ENCODE data around the gene ENPP6.
"Not testable (repeated sequence)": the region's sequence is repeated elsewhere in the genome, so short reads cannot be mapped to it uniquely, and the experiment has no call there.

ENPP6 gene

DNA sequence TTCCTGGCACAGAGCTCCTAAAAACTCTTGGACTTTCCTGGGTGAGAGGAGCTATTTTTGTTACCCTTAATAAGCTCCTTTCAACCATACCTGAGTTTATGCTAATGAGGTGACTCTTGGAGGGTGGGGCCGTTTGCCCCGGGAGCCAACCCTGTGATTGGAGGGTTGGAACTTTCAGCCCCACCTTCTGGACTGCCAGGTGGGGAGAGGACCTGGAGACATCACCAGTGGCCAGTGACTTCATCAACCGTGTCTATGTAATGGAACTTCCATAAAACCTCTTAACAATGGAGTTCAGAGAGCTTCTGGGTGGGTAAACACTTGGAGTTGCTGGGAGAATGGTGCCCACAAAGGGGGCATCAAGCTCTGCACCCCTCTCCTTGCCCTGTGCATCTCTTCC, 17.9 kb upstream of the ENPP6 start:
- DNase-seq (ENCODE audit: low read depth): no peak

DNA sequence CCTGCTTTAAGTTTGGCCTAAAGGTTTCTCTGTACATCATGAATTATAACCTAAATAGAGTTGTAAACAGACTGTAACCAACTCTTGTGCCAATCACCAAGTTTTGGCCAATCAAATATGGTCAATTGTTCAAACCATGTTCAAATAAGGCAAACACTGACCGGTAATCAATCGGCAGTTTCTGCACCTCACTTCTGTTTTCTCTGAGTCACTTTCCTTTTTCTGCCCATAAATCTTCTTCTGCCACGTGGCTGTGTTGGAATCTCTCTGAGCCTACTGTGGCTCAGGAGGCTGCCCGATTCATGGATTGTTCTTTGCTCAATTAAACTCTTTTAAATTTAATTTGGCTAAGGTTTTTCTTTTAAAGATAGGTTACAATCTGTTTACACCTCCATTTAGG, 16.5 kb upstream of the ENPP6 start:
- DNase-seq (ENCODE audit: low read depth): no peak

DNA sequence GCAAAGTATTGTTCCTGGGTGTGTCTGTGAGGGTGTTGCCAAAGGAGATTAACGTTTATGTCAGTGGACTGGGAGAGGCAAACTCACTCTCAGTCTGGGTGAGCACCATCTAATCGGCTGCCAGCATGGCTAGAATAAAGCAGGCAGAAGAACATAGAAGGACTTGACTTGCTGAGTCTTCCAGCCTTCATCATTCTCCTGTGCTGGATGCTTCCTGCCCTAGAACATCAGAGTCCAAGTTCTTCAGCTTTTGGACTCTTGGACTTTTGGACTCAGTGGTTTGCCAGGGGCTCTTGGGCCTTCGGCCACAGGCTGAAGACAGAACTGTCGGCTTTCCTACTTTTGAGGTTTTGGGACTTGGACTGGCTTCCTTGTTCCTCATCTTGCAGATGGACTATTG, 15.3 kb upstream of the ENPP6 start:
- DNase-seq (ENCODE audit: low read depth): no peak

DNA sequence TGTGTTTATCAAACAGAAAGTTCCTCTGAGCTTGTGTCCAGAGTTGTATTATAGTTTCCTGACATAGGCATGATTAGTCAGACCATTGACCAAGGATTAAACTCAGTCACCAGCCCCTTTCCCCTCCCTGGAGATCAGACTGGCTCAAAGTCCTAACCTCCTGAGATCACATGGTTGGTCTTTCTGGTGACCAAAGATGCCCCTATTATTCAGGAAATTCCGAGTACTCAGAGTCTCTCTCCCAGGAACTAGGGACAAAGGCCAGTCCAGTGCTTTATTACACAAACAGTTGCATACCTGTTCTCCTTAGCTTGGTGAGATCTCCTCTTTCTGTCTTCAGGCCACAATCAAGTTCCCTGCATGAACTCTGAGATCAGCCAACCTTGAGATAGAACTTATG, 14.5 kb upstream of the ENPP6 start:
- DNase-seq (ENCODE audit: low read depth): no peak

DNA sequence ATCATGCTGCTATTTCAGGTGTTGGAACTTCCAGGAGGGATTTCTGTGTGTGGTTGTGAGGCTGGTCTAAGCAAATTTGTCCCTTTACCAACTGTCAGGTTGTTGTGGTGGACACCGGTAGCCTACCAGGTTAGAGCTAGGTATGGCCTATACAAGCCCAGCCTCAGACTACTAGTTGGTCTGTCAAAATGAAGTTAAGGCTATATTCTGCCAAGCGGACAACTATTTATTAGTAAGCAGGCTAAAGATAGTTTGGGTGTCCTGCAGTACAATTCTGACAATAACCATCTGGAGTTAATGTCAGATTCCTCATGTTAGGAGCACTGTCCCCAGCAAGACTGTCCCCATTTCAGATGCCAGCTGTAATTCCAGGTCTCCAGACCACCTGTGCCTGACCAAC, 13.9 kb upstream of the ENPP6 start:
- DNase-seq (ENCODE audit: low read depth): no peak

DNA sequence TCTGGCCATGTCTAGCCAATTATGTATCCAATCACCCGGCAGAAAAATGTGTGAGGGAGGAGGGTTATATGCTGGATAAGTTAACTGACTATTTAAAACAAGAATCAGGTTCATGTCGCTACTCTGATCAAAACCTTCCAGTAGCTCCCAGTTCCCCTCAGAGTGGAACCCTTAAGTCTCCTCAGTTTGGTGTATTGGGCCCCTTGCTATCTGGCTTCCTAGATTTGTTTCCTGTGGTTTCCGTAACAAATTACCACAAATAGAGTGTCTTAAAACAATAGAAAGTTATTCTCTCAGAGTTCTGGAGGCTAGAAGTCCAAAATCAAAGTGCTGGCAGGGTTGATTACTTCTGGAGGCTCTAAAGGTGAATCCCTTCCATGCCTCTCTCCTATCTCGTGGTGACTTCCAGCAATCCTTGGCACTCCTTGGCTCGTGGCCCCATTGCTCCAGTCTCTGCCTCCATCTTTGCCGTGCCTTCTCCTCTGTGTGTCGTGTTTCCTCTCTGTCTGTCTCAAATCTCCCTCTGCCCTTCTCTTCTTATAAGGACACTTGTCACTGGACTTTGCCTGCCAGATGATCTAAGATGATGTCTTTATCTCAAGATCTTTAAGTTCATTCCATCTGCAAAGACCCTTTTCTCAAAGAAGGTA, 10.5 kb upstream of the ENPP6 start:
- DNase-seq (ENCODE audit: low read depth): no peak

DNA sequence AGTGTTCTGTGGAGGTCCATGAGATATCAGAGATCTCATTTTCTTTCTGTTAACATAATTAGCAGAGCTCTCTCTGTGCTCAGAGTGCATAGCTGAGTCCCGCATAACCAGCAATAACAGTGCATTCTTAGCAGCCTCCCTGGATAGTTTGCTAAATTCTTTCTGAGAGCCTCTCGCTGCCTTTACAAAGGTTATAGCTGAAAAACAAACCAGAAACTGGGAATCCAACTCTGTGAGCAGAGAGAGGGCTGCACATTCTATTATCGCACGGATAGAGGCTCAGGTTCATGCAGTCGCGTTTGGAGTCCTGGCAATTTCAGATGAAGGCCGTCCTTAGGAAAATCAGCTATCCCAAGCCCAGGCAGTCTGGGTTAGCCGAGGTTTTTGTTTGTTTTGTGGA, 1.2 kb downstream of the ENPP6 start:
- DNase-seq (ENCODE audit: low read depth): no peak

DNA sequence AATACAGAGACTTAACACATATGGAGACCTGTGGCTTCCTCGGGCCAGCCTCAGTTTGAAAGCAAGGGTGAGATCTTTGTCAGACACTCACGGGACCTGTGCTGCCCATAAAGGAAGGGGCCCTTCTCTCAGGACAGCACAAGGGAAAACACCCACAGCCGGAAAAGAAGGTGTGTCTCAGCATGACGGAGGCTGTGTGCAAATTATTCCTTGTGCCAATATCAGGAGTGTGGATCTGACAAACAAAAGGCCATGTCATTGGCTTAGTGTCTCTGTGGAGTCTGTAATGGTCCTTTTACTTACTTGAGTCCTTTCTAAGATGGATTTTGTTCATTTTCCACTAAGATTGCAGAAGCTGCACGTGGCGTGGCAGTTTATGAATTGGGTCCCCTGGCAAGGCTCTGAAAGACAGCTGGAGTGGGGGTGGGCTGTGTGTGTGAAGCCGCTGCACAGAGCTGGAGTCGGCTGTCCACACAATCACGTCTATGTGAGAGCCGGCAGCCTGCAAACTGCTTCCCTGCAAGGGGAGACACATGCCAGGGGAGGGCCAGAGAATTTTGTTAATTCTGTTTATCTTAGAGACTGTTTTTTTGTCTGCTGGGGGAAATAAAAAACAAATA, 1.9 kb downstream of the ENPP6 start:
- DNase-seq (ENCODE audit: low read depth): no peak

DNA sequence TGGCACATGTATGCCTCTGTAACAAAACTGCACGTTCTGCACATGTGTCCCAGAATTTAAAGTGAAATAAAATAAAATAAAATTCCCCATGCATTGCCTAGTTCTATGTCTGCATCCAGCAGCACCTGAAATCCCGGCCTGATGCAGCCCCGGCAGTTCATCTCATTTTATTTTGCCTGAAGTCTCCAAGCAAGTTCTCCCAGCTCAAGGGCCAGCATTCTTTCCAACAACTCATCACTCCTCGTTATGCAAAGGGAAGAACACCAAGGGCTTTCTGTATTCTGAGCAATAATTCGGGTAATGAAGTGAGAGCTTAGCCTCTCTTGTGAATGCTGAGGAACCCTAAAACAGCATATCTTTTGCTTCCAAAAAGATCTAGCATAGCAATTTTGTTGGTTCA, 2.7 kb downstream of the ENPP6 start:
- DNase-seq (ENCODE audit: low read depth): no peak

DNA sequence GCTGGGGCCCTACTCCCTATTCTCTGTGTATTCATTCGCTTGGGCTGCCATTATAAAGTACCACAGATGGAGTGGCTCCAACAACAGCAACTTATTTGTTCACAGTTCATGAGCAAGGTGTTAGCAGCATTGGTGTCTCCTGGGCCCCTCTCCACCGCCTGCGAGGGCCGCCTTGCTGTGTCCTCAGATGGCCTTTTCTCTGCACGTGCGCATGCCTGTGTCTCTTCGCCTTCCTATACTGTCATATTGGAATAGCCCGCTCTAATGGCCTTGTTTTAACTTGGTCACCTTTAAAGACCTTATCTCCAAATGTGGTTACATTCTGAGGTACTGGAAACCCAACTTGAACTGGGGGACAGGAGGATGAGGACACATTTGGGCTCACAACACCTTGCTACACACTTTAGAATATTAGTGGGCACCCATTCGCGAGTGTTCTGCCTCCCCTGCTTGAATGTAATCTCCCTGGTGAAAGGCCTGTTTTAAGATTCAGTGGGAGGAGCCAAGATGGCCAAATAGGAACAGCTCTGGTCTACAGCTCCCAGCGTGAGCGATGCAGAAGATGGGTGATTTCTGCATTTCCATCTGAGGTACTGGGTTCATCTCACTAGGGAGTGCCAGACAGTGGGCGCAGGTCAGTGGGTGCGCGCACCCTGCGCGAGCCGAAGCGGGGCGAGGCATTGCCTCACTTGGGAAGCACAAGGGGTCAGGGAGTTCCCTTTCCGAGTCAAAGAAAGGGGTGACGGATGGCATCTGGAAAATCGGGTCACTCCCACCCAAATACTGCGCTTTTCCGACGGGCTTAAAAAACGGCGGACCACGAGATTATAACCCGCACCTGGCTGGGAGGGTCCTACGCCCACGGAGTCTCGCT, 9.7 kb downstream of the ENPP6 start:
- DNase-seq (ENCODE audit: low read depth): not testable (repeated sequence)

DNA sequence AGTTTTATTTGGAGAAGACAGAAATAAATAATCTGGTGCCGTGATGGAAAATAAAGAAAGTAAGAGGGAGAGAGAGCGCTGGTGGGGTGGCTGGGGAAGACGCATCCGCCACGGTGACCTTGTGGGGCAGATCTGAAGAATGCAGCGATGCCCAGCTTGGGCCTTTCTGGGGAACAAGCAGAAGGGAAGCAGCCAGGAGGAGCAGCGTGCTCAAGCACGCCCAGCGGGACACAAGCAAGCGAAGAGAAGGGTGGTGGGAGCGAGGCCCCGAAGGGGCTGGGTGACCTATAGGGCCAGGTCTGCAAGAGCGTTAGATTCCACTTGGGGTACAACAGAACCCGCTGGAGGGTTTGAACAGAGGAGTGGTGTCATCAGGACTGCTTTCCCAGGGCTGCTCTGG, 12.4 kb downstream of the ENPP6 start:
- no peak for DNase-seq (ENCODE audit: low read depth)

DNA sequence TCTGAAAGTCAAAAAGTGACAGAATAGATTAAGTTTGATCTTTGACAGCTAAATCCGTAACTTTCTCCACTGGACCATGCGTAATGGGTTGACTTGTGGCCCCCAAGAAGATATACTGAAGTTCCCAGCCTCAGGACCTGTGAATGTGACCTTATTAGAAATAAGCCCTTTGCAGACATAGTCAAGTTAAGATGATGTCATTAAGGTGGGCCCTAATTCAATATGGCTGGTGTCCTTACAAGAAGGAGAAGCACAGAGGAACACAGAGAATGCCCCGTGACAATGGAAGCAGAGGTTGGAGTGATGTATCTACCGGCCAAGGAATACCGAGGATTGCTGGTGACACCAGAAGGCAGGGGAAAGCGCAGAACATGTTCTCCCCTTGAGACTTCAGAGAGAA, 14.4 kb downstream of the ENPP6 start:
- no peak for DNase-seq (ENCODE audit: low read depth)

DNA sequence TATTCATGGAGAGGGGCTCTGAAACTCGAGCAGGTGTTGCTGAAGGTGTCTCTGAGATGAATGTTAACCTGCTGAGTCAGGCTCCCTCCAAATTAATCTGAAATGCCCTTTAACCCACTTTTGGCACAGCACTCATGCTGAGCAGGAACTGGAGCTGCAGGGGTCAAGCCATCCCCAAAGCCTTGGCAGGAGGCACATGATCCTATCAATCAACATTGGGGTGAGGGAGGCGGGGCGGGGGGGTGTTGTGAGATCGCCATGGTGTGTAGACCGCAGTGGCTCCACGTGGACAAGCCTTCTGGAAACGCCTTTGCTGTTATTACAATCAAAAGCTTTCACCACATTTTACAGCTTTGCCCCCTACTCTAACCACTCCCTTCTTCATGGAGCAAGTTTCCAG, 16.5 kb downstream of the ENPP6 start:
- DNase-seq (ENCODE audit: low read depth): no peak

DNA sequence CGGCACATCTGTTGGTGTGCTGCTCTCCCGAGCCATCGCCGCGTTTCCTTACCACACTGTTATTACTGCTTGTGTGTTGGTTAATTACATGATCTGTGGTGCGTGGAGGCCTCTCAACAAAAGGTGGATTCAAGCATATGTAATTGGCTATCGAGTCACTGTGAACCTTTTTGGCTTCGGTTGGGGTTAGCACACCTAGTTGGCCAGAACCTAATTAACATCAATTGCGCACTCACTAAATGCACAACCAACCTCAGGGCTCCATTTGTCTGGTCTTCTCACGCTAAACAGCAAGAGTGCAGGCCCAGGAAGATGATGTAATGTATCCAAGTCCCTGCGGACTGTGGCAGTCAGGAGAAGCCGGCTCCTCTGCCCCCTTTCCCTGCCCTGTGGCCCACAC, 17.4 kb downstream of the ENPP6 start:
- no peak for DNase-seq (ENCODE audit: low read depth)

DNA sequence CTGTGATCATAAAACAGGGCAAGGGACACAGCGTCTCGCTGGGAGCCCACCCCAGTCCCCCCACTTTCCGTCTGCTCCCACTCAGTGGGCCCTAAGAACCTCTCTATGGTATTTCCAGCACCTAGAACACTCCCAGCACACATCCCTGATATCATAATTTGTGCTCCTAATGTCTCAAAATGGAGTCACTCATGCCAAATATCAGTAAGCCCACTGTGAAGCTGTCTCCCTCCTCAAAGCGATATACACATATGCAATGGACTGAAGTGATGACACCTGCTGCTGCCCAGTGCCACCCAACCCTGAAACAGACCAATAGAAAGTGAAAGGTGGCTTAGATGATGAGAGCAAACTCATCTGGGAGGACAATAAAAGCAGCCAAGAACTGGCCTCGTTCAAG, 17.9 kb downstream of the ENPP6 start:
- no peak for DNase-seq (ENCODE audit: low read depth)

DNA sequence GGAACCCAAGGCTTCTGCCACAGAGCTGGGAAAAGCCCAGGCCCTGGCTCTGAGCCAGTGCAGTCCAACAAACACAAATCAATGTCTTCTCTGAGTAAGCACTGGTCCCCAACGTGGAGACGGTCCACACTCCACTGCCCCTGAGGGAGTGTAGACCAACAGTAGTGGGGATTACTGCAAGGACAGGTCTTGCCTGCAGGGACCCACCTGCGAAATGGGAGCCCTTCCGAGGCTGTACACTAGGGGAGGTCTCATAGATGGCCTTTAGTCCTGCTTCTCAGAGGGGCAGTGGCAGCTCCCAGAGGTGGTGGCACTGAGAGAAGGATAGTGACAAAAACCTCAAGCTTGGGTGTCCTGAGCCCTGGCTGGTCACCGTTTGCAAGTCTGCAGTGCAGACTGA, 19.5 kb downstream of the ENPP6 start:
- DNase-seq (ENCODE audit: low read depth): no peak

DNA sequence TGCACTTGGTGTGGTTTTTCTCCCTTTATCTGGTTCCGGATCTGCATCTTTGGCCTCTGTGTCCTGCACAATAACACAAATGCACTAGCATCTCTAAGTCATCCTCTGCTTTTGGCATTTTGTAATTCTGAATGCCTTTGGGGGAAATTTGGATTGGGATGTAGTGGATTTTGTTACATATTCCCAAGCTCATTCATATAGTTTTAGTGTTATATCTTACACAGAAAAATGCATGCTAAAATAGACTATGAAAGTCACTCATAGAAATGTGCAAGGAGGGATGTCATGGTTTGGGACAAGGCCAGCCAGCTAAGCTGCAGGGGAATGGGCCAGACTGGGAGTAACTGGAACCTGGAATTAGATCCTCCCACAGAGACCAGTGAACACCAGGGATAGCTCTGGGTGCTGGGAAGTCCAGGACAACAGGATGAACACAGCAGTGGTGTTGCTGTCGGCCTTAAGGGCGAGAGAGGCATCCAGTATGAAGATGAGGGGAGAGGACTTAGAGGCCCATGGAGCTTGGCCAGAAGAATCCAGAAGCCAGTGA, 20.1 kb downstream of the ENPP6 start:
- DNase-seq (ENCODE audit: low read depth): no peak

DNA sequence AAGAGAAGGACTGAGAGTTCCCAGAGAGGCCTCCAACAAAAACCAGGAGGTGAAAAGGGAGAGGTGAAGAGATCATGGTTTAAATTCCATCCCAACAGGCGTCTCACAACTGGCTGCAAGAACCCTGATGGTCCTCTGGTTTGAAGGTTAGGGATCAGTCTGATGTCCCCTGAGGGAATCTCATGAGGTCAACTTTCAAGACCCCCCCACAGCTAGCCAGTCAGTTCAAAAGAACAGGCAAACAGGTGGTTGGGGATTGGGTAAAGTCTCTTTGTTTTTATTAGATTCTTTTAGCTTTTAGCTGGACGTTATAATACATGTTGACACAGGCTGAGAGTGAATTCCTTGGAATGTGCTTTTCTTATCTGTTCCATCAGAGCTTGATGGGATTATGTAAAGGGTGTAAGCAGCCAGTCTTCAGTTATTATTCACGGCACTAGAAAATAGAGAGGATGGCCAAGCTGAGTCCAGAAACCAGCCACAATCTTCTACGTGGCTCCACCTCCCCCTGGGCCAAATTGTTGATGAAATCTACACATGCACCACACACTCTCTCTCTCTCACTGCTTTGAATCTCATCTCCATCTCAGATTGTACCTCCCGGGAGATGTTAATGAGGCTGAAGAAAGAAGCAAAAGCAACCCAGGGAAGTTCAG, 20.8 kb downstream of the ENPP6 start:
- DNase-seq (ENCODE audit: low read depth): no peak

DNA sequence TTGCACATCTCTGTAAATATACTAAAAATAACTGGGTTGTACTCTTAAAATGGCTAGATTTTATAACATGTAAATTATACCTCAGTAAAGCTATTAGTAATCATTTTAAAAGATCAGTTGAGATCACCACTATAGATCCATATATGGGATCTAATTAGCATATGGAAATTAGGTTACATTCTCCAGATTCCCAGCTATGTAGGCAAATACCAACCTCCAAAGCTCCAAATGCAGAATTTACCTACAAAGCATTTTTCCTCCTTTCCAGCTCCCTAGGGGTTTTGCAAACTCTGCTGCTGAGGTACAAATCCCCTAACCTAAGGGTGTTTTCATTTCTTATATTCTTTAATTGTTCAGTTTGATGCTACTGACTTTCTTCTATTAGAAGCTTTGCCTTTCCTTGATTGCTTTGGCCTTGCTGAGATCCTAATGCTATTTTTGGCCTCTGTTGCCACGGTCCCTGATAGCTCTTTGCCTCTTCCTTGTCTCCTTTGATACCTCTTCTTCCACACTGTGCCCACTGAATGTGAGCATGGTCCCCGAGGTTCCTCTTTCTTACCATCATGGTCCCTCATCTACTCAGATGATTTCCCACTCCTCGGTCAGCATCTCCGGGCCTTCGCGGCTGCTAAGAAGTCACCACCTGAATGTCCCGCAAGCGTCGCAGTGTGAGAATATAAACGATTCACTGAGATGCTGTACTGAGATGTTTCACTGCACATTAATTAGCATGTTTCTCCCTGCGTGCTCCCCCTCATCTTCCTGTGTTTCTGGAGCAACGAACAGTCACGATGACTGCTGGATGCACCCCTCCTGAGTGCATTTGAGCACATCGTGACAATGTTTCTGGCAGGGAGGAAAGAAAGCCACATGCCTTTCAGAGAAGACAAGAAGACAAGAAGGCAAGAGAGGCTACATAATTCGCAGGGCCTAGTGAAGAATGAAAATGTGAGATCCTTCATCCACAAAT, 23.8 kb downstream of the ENPP6 start:
- DNase-seq (ENCODE audit: low read depth): no peak

DNA sequence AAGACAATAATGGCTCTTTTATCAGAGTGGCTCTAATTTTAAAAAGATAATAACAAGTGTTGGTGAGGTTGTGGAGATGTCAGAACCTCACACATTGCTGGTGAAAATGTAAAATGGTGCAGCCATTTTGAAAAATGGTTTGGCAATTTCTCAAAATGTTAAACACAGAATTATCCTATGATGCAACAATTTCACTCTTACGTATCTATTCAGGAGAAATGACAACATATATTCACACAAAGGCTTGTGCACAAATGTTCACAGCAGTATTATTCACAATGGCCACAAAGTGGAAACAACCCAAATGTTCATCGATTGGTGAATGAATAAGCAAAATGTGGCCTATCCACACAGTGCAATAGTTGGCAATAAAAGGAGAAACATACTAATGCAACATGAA, 24.7 kb downstream of the ENPP6 start:
- DNase-seq (ENCODE audit: low read depth): no peak

DNA sequence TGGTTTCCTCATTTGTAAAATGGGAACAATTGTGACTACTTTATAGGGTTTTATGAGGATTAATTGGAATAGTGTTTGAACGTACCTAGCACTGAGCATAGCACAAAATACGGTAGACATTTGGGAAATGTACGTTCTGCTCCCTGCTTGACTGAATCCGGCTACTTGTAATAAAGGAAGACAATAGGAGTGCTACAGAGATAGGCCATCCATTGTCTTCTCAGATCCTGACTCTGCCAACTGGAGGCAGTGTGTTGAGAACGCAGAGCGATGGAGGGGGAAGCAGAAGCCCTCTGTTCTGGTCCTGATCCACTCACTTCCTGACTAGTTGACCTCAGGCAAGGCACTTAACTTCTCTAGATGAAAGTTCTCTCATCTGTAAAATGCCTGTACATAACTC, 26.4 kb downstream of the ENPP6 start:
- DNase-seq (ENCODE audit: low read depth): no peak
